K562 (cell line): ENCODE results near the gene FRG1. TPM values are rescaled to one million over a fixed set of nuclear protein-coding genes. Genes with fewer than 3 reads are reported as not detected.
A peak's percentile ranks its signal among the peaks of the same experiment; 100 is the strongest.

Source experiments
- BRF2 ChIP-seq: IDR thresholded peaks from 3 replicates; pipeline ENCODE4 v1.6.1; 2011; ENCODE audit warnings: borderline replicate concordance, mild to moderate bottlenecking; ENCODE audit not compliant: insufficient read length, insufficient read depth
- C11orf30 ChIP-seq: fragments of 450-650 bp; IDR thresholded peaks from 2 replicates; pipeline ENCODE4 v1.6.1; 2016; ENCODE audit warnings: low read depth, mild to moderate bottlenecking
- CAMTA2 ChIP-seq: fragments of 250-450 bp; sonication (Bioruptor Pico); conservative IDR thresholded peaks from 2 replicates; pipeline ENCODE4 v1.5.1; 2022
- ETS2 ChIP-seq: IDR thresholded peaks from 2 replicates; pipeline ENCODE4 v1.6.1; 2016; ENCODE audit warnings: borderline replicate concordance, missing genetic modification characterization, mild to moderate bottlenecking, moderate library complexity, missing compliant biosample characterization; ENCODE audit not compliant: poor library complexity, severe bottlenecking
- ETV1 ChIP-seq: fragments of 450-650 bp; conservative IDR thresholded peaks from 2 replicates; pipeline ENCODE4 v1.6.1; 2016; ENCODE audit warnings: missing genetic modification characterization, control low read depth, low read depth, missing compliant biosample characterization
- GABPB1 ChIP-seq: sonication (generic); formaldehyde crosslinking; IDR thresholded peaks from 2 replicates; pipeline ENCODE4 v1.8.0; 2022; ENCODE audit warnings: mild to moderate bottlenecking, missing genetic modification reagents
- GTF2E2 ChIP-seq: fragments of 200-800 bp; sonication (Bioruptor generic); IDR thresholded peaks from 2 replicates; pipeline ENCODE4 v1.6.1; 2016; ENCODE audit warnings: missing genetic modification characterization, missing compliant biosample characterization
- JUND ChIP-seq, 2 experiments: IDR thresholded peaks; 2 replicates in 1 of 2; 3 replicates in 1 of 2; pipeline ENCODE4 v1.6.1; 2011; ENCODE audit warnings: borderline replicate concordance in 2 of 2, low read depth in 2 of 2, low read length in 2 of 2, improper control_type of control experiment in 1 of 2, missing biosample characterization in 1 of 2, missing genetic modification characterization in 1 of 2, missing genetic modification reagents in 1 of 2
- MBD2 ChIP-seq: sonication (generic); IDR thresholded peaks from 2 replicates; pipeline ENCODE4 v1.6.1; 2016; ENCODE audit warnings: low read depth, borderline replicate concordance
- NFE2 ChIP-seq: IDR thresholded peaks from 2 replicates; pipeline ENCODE4 v1.6.1; 2014; ENCODE audit warnings: antibody characterized with exemption, low read depth
- NR2F6 ChIP-seq: fragments of 450-650 bp; formaldehyde crosslinking; IDR thresholded peaks from 2 replicates; pipeline ENCODE4 v1.4.0; 2020; ENCODE audit warnings: mild to moderate bottlenecking
- SOX6 ChIP-seq: fragments of 450-650 bp; IDR thresholded peaks from 2 replicates; pipeline ENCODE4 v1.6.1; 2014; ENCODE audit warnings: mild to moderate bottlenecking
- TCF15 ChIP-seq: fragments of 250-450 bp; sonication (Bioruptor Pico); IDR thresholded peaks from 2 replicates; pipeline ENCODE4 v1.8.0; 2022; ENCODE audit warnings: moderate library complexity, mild to moderate bottlenecking, inconsistent platforms
- ZNF263 ChIP-seq: sonication (generic); formaldehyde crosslinking; IDR thresholded peaks from 2 replicates; pipeline ENCODE4 v1.8.0; 2022; ENCODE audit warnings: mild to moderate bottlenecking, missing genetic modification reagents, borderline replicate concordance
- ZNF408 ChIP-seq: fragments of 250-450 bp; sonication (Bioruptor Pico); IDR thresholded peaks from 2 replicates; pipeline ENCODE4 v1.4.0; 2020; ENCODE audit warnings: low read depth, mild to moderate bottlenecking, moderate library complexity
- ZNF780A ChIP-seq: fragments of 250-450 bp; sonication (Bioruptor Pico); IDR thresholded peaks from 2 replicates; pipeline ENCODE4 v1.5.0; 2021; ENCODE audit warnings: mild to moderate bottlenecking
- polyA plus RNA-seq, 8 experiments: library from polyadenylated mRNA; depleted of rRNA in 4 of 8; stranded (reverse) in 5 of 8; unstranded in 3 of 8; fragments of >200 nt; fragmentation: Nextera tagmentation in 2 of 8; fragmentation: Illumina TruSeq in 1 of 8; extraction: Ambion mirVana in 2 of 8; extraction: Trizol in 1 of 8; gene quantifications; 2 replicates each; pipeline versions ENCODE4 v1.2.1 to v1.2.3, GENCODE V29; 2011 to 2014; ENCODE audit warnings: inconsistent platforms in 1 of 8, missing spikeins in 1 of 8
- total RNA-seq, 7 experiments: library from RNA; depleted of rRNA in 6 of 7; stranded (reverse); fragments of >200 nt in 6 of 7; fragmentation: Illumina TruSeq in 2 of 7; extraction: Trizol in 2 of 7; gene quantifications; 2 replicates each; pipeline versions ENCODE4 v1.2.1 to v1.2.3, GENCODE V29; 2011 to 2021; ENCODE audit warnings: low replicate concordance in 1 of 7
- TF ChIP-seq, protein P1 (sequence below), 2 experiments: fragments of 450-650 bp; IDR thresholded peaks; 2 replicates each; pipeline ENCODE4 v1.6.1; 2018; ENCODE audit warnings: mild to moderate bottlenecking in 2 of 2, low read depth in 1 of 2; ENCODE audit not compliant: partially characterized antibody in 2 of 2
- TF ChIP-seq, protein P2 (sequence below): fragments of 250-450 bp; sonication (Bioruptor Pico); IDR thresholded peaks from 2 replicates; pipeline ENCODE4 v1.8.0; 2021; ENCODE audit warnings: moderate library complexity, mild to moderate bottlenecking, inconsistent platforms
- TF ChIP-seq, protein P3 (sequence below): IDR thresholded peaks from 2 replicates; pipeline ENCODE4 v1.6.1; 2012; ENCODE audit warnings: low read depth, low read length, improper control_type of control experiment, borderline replicate concordance

The FRG1 gene
- total and polyA plus RNA-seq, 9 of the 15 experiments (the other 6 are each of a cell fraction or from before 2014, with no cell fraction given), result 36.4 to 203 (median 112) TPM

DNA sequence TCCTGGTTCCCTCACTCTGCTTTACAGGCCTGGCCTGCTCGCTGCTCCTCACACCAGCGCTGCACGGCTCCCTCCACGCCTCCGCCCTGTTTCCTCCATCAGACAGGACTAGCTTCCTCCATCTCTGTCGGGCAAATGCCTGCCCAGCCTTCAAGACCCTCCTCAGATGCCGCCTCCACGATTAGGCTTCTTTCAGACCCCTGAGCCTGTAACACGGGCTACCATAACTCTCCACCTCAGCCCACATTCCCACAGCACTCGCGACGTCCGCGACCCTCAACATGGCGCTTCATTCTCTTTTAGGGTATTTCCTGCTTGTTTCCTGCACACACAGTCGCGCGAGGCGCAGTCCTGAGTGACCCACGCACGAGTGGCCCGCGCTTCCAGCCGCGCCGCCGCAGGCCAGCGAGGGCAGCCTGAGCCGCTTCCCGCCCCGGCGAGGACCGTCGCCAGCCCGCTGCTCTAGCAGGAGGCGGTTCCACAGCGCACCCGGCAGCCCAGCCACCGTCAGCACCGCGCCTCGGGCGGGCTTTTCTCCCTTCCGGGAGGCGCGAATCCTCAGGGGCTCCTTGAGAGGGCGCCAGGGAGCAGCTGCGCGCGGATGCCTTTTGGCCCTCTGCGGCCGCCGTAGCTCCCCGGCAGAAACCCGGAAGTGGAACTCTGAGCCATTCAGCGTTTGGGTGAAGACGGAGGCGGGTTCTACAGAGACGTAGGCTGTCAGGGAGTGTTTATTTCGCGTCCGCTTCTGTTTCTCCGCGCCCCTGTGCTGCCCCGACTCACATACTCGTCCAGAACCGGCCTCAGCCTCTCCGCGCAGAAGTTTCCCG lies at the start of gene FRG1 (continued):
- TF ChIP-seq CAMTA2 (CRISPR knock-in tag) (no peak), ZNF408 (no peak), C11orf30 (peak; percentile 78), BRF2 (no peak), ZNF263 (CRISPR knock-in tag) (no peak; the same call in 1 of the 2 replicates), GABPB1 (CRISPR knock-in tag) (peak; percentile 90), ETV1 (tag) (peak; percentile 96), MBD2 (peak; percentile 76), NFE2 (peak; percentile 12; the same call in 1 of the 2 replicates), TCF15 (CRISPR knock-in tag) (no peak), NR2F6 (no peak), SOX6 (peak; percentile 78), ZNF780A (CRISPR knock-in tag) (no peak), JUND (IDR thresholded peaks at IDR 0.05; ENCODE audit: borderline replicate concordance, low read depth, low read length) (peak; percentile 68), JUND (tag; IDR thresholded peaks at IDR 0.05; ENCODE audit: borderline replicate concordance, low read depth, low read length) (peak; percentile 52; the same call in 1 of the 3 replicates), ETS2 (tag) (no peak), GTF2E2 (tag) (no peak)
- TF ChIP-seq, protein P1, sequence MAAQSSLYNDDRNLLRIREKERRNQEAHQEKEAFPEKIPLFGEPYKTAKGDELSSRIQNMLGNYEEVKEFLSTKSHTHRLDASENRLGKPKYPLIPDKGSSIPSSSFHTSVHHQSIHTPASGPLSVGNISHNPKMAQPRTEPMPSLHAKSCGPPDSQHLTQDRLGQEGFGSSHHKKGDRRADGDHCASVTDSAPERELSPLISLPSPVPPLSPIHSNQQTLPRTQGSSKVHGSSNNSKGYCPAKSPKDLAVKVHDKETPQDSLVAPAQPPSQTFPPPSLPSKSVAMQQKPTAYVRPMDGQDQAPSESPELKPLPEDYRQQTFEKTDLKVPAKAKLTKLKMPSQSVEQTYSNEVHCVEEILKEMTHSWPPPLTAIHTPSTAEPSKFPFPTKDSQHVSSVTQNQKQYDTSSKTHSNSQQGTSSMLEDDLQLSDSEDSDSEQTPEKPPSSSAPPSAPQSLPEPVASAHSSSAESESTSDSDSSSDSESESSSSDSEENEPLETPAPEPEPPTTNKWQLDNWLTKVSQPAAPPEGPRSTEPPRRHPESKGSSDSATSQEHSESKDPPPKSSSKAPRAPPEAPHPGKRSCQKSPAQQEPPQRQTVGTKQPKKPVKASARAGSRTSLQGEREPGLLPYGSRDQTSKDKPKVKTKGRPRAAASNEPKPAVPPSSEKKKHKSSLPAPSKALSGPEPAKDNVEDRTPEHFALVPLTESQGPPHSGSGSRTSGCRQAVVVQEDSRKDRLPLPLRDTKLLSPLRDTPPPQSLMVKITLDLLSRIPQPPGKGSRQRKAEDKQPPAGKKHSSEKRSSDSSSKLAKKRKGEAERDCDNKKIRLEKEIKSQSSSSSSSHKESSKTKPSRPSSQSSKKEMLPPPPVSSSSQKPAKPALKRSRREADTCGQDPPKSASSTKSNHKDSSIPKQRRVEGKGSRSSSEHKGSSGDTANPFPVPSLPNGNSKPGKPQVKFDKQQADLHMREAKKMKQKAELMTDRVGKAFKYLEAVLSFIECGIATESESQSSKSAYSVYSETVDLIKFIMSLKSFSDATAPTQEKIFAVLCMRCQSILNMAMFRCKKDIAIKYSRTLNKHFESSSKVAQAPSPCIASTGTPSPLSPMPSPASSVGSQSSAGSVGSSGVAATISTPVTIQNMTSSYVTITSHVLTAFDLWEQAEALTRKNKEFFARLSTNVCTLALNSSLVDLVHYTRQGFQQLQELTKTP (IDR thresholded peaks at IDR 0.05; ENCODE audit: low read depth in 1 of 2, partially characterized antibody in 2 of 2), result no peak
- TF ChIP-seq, protein P2, sequence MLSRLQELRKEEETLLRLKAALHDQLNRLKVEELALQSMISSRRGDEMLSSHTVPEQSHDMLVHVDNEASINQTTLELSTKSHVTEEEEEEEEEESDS, result no peak
- TF ChIP-seq, protein P3, sequence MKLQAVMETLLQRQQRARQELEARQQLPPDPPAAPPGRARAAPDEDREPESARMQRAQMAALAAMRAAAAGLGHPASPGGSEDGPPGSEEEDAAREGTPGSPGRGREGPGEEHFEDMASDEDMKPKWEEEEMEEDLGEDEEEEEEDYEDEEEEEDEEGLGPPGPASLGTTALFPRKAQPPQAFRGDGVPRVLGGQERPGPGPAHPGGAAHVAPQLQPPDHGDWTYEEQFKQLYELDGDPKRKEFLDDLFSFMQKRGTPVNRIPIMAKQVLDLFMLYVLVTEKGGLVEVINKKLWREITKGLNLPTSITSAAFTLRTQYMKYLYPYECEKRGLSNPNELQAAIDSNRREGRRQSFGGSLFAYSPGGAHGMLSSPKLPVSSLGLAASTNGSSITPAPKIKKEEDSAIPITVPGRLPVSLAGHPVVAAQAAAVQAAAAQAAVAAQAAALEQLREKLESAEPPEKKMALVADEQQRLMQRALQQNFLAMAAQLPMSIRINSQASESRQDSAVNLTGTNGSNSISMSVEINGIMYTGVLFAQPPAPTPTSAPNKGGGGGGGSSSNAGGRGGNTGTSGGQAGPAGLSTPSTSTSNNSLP, result no peak
